Measurements from ENCODE around the gene DST. TPM values are rescaled to one million over a fixed set of nuclear protein-coding genes. Genes with fewer than 3 reads are reported as not detected.
"Not testable (repeated sequence)": the region's sequence is repeated elsewhere in the genome, so short reads cannot be mapped to it uniquely, and the experiment has no call there.

DST gene
- polyA plus RNA-seq, 4 donors, result 195 to 264 (median 228) TPM

DNA sequence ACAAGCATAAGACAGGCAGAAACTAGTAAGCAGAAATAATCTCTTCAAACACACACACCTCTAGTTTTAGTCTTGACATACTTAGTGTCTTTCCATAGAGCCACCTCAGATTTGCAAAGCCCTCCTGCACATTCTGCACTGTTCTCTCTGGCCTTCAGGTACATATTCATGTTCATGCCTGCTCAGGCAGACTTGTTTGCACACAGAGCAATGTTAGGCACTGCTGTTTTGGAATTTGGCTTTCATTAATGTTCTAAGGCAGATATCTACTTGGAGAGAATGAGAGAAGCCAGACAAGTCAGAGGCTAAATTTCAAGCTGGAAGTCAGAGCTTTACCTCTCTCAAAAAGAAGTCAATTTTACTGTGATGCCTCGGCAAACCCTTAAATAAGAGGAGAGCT is 21.3 kb upstream of the DST start:
- DNase-seq (ENCODE audit: low read depth in 4 of 4, low spot score in 3 of 4), result no peak

DNA sequence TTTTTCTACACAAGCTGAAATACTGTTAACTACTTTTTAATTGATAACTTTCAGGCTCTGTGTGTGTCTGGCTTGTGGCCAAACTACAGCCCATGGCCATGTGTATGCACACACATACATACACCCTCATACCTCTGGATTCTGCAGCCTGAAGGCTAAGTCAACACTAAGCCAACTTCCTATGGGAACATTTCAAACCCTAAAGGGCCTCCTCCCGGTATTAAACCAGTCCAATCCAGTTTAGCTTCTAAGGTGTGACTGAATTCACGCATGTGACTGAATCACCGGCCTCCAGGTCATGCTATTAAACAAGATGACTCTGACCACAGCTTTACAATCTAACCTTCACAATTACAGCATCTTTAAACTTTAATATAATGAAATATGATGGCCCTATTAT is 20.7 kb upstream of the DST start:
- DNase-seq (ENCODE audit: low read depth in 4 of 4, low spot score in 3 of 4), result no peak

DNA sequence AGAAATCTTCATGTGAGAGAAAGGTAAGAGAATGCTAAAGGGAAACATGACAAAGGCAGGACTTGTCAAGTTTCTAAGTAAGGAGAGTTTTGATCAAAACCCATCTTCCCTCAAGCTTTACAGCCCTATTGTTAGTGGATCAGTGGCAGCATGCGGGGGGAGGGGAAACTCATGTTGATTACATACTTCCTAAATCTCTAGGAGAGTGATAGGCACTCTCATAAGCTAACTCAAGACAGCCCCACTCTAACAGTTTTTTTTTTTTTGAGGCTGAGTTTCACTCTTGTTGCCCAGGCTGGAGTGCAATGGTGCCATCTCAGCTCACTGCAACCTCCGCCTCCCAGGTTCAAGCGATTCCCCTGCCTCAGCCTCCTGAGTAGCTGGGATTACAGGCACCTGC is 18.6 kb upstream of the DST start:
- DNase-seq (ENCODE audit: low read depth in 4 of 4, low spot score in 3 of 4), result not testable (repeated sequence)

DNA sequence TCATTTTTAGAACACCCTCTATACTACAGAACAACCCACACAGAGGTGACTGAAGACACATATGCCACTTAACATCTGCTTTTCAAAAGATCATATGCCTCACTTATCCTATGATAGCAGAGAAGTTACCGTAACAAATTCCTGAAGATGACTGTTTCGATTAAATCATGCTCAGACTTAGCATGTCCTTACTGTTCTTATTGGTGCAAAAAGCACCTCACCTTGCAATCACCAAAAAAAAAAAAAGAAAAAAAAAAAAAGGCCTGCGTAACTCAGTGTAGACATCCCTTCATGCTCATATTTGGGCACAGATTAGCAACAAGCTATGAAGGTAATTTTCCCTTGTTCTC is 17.7 kb upstream of the DST start:
- DNase-seq (ENCODE audit: low read depth in 4 of 4, low spot score in 3 of 4), result no peak

DNA sequence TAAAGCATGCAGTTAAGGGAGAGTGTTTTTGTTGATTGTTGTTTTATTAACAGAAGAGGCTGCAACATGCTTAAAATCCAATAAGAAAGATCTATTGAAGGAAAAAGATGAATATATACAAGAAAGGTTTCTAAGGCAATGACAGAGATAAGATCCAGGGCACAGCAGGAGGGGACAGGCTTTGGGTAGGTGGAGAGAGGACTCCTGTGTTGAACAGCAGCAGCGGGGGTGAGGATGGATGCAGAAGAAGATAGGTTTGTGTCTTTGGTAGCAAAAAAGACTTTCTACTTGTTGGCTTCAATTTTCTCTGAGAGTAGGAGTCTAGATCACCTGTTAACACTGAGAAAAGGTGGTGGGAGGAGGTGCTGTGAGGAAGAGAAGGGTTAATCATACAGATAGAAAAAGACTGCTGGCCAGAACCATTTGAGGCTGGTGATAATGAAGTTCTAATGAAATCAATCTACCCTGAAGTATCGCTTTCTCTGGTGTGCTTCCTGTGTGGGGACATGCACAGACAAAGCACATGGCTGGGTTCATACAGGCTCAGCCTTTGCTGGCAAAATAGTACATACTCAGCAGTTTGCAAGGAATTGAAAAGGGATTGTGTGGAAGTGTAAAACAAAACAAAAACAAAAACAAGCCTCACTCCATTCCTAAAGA is 17.2 kb upstream of the DST start:
- no peak for DNase-seq (ENCODE audit: low read depth in 4 of 4, low spot score in 3 of 4)

DNA sequence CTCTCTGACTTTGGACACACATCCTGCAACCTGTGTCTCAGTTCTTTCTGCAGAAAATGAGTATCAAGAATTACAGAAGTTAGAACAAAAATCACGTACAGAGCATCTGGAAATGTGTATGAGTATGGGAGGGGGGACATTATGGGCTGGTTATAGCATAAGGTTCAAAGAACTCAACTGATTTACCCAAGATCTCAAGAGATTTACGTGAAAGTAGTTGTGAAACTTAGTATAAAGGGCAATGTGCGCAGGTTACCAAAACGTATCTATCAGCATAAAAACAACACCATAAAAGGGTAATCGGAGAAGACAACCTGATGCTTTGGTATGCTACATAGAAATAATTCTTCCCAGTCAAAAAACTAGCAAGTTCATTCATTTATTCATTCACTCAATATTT is 15.6 kb upstream of the DST start:
- DNase-seq (ENCODE audit: low read depth in 4 of 4, low spot score in 3 of 4), result no peak

DNA sequence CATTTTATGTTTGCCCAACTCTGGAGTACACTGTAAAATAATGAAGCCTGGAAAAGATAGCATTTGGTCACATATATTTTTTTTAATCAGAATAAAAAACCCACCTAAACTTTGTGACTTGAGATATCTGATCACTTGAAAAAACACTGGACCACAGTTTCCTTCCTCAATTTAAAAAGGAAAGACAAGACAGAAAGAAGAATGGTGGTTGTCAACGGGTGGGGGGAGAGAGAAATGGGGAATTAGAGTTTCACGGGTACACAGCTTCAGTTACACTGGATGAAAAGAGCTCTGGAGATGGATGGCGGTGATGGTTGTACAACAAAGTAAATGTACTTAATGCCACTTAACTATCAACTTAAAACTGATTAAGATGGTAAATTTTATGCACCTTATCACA is 14.7 kb upstream of the DST start:
- no peak for DNase-seq (ENCODE audit: low read depth in 4 of 4, low spot score in 3 of 4)

DNA sequence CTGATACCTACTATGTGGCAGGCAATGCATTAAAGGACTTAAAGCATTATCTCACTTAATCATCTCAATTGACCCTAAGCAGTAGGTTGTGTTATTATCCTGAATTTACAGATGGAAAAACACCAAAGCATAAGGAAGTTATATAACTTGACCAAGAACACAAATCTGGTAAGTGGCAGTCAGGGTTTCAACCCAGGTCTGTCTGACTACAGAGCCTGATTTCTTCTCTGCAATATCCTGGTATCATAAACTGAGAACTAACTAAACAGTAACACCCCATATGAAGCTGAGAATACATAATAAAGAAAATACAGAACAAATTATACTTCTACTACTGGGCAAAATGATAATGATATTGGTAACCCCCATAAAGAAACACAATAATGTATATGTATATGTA is 13.8 kb upstream of the DST start:
- no peak for DNase-seq (ENCODE audit: low read depth in 4 of 4, low spot score in 3 of 4)

DNA sequence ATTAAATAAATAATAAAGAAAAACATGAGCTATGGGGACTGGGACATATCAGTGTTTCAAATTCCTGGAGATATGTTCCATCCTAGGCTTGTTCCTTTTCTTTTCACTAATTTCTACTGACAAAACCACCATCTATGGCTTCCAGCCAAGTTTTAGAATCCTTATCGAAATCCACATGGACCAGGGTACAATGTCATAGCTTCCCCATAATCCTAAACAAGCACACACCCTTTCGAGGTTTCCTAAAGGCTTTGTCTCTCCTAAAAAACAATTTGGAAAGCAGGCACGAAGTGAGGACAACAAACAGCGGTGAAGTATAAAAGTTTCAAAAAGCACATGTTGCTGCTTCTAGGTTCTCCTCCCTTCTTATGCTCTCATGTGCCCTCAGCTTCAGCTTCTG is 13.3 kb upstream of the DST start:
- no peak for DNase-seq (ENCODE audit: low read depth in 4 of 4, low spot score in 3 of 4)

DNA sequence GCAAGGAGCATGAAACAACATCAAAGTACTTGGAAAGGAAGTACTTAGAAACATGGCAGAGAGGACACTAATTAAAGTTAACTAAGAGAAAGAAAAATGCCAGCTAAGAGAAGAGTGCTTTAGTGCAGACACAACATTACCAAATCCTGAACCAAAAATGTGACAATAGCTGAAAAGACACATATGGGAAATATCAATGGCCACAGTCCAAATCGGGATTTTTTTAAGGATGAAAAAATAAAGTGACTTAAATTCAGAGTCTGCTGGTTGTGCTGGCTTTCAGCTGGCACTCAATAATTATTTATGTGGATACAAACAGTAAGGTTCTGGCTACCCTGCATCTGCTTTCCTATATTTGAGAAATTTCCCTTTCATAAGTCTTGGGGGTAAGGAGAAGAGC is 12.6 kb upstream of the DST start:
- DNase-seq (ENCODE audit: low read depth in 4 of 4, low spot score in 3 of 4), result no peak

DNA sequence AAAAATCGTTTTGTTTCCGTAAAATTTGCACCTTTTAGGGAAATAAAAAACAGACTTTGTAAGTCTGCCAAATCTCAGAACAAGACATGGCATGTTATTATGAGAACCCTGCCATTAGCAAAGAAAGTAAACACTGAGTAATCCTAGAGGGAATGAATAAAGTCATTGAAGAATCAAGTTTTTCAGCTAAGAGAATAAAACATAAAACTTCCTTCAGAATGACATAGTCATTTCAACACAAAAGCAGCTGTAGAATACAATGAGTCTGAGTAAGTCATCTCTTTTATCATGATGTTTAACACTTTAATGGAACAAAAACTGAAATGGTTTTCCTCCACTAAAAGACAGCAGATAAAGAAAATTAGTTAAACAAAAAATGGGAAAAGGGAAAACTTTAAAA is 10.3 kb upstream of the DST start:
- DNase-seq (ENCODE audit: low read depth in 4 of 4, low spot score in 3 of 4), result no peak

DNA sequence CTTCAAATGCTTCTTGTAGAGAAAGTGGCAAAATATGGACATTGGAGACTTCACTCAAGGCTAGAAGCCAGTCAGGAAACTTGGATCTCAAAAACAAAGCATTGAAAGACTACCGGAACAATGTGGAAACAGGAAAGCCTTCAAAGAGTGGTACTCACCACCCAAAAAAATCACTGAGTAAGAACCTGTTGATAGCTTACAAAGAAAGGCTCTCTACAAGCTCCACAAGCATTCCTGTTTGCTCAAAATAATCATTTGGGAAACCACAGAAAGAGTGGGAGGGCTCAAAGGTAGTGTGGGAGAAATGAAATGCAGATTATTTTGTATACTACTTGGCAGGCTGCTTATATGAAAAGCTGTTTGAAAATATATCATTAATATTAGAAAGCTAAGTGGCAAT is 9.5 kb upstream of the DST start:
- no peak for DNase-seq (ENCODE audit: low read depth in 4 of 4, low spot score in 3 of 4)

DNA sequence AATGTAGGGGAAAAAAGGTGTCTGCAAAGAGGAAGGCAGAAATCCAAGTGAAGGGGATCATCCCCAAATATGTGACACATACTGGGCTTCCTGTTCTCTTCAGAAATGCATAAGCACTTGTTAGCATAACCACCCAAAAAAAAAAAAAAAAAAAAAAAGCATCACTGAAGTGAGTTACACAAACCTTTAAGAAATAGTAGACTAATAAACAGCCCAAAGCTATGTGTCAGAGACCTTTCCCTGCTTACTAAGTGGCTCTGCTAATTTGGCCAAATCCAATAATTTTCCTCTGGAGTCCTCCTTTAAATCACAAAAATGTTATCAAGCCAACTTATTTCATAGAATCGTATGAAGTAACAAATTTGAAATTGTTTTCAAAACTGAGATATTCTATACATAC is 7.5 kb upstream of the DST start:
- no peak for DNase-seq (ENCODE audit: low read depth in 4 of 4, low spot score in 3 of 4)

DNA sequence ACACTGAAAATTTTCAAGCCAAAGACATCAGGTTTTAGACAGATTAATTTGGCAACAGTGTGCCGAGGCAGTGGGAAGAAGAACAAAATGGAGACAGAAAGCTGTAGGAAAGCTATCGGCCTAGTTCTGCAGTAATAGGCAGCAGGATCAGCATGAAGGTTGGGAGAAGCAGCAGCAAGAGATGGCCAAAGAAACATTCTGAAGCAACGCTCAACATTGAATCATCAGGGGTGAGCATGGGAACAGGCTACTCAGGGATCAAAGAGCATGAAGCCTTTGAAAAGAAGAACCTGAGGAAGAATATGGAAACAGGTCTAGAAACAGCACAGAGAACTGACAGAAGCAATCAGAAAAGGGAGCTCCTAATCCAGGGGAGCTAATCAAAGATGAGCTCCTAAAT is 7.1 kb upstream of the DST start:
- DNase-seq (ENCODE audit: low read depth in 4 of 4, low spot score in 3 of 4), result no peak

DNA sequence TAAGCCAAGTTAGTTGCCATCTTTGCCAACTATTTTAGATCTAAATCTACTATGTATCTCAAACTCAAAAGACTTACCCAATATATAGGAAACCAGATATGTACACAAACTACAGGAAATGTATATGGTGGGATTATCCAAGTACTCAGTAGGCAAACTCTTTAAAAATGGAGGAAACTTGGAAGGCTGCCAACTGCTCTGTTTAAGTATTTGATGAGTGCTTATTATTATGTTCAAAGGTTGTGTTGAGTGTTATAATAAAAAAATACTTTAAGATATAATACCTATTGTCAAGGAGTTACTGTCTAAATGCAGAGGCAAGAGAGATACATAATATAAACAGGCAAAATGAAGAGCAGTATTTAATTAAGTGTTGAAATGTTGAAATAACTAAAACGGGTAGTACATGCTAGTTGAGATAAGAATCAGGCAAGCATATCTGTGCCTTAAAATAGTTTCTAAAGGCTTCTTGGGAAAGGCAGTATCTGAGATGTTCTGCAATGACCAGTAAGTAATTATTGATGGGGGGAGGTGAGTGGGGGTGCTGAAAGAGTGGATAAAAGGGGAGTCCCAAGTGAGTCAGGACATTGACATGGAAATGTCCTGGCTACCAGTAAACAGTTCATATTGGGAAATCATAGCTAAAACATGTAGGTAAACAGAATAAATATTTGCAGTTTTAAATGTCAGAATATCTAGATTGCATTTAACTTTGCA is 6.5 kb upstream of the DST start:
- no peak for DNase-seq (ENCODE audit: low read depth in 4 of 4, low spot score in 3 of 4)

DNA sequence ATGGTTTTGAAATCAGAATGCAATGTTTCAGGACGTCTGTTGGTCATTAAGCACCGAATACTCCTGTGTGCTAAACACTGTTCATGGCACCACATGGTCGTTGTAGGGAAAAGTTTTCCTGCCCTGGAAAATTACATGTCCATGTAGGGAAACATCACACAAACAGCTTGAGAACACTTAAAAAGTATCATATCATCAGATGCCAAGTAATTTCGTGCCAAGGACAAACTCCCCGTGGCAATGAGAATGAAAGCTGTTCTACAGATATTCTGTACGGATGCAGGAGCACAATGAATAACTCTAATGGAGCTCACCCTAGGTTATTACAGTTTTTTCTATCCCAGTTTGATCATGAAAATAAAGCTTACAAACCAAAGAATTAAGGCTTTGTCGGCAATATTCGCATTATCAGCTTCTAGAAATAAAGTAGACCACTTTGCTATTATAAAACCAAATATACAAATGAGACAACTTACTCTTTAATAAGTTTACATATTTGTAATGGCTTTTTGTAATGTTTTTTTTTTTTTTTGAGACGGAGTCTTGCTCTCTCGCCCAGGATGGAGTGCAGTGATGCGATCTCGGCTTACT is 4.6 kb upstream of the DST start:
- no peak for DNase-seq (ENCODE audit: low read depth in 4 of 4, low spot score in 3 of 4)

DNA sequence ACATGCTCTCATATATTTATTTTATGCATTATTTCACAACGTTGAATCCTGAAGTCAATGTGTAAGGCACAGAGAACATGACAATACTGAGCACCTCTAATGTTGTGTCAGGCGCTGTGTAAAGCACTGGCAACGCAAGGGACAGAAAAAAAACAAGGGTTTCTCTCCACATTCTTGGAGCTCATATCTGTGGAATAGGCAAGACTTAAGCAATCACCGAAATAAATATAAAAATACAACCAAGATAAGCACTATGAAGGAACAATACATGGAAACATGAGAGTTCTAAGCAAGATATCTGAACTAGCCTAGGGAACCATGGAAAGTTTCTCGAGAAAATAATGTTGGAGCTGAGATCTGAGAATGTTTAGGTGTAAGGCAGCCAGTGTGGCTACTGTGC is 1.7 kb upstream of the DST start:
- DNase-seq (ENCODE audit: low read depth in 4 of 4, low spot score in 3 of 4), result no peak

DNA sequence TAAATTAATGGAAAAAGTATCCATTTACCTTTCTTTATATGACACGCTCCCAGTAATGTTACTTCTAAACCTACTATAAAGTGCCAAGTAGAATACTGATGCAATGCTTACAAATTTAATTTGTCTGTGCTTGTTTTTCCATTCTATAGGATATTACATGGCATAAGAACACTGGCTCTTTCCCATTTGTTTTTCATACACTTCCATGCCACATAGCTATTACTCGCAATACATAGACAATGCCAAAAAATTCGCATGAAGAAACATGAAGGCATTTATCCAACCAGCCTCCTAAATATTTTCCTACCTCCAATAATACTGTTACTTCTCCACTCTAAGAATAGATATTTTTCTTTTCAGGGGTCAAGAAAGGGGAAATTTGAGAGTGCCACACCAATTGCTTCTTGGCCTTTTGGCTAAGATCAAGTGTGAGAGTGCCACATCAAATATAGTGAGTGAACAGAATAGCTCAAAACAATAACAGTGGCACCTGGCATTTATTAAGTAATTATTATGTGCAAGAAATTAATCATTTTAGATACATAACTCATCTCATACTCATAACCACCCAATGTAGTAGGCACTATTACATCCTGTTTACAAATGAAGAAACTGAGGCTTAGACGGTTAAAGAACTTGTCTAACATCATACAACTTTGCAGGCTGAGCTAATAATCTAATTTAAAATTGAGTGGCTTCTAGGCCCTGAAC is 845 bp upstream of the DST start:
- no peak for DNase-seq (ENCODE audit: low read depth in 4 of 4, low spot score in 3 of 4)

DNA sequence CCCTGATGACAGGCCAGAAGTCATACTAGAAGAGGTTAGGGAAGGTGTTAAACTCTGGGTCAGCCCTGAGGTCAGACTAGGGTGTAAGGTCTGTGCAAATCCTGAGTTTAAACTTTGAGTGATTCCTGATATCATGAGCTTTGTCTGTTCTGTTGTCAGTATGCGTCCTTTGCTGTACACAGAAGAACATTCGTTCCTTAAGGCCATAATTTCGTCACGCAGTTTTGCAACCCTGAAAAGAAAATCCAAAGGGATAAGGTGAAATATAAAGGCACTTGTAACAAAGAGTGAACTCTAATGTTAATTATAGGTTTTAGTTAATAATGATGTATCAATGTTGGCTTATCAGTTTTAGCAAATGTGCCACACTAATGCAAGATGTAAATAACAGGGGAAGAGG is 2.3 kb downstream of the DST start:
- DNase-seq (ENCODE audit: low read depth in 4 of 4, low spot score in 3 of 4), result no peak

DNA sequence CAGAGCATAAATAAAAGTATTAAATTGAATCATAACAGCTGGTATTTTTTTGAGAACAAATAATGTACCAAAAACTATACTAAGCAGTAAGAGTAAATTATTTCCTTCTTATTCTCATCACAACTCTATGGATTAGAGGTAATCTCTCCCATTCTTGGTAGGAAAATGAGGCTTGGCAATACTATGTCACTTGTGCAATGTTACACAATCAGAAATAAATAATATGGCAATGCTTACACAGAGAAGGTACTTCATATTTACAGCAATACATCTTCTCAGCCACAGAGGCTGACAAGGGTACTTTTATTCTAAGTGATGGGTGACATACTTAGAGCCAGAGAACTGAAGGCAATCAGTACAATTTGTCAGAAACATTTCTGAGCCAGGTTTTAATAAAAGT is 3.9 kb downstream of the DST start:
- no peak for DNase-seq (ENCODE audit: low read depth in 4 of 4, low spot score in 3 of 4)

DNA sequence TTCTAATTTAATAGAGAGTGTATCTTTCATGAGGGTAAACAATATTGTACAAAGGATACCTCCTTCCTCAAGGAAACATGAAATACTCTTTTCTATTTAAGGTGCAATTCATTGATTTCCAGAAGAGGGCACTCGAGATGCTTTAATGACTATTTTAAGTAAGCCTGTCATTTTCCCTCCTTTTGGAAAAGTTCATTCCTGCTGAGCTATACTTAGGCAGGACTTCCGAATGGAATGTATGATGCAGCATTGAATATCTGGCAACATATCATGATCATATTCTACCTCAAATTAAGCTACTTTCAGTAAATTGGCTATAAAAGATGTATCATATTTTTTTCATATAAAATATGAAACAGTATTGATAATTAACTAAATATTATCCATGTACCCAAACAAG is 5.0 kb downstream of the DST start:
- DNase-seq (ENCODE audit: low read depth in 4 of 4, low spot score in 3 of 4), result peak; percentile 31 to 39 (median 37)

DNA sequence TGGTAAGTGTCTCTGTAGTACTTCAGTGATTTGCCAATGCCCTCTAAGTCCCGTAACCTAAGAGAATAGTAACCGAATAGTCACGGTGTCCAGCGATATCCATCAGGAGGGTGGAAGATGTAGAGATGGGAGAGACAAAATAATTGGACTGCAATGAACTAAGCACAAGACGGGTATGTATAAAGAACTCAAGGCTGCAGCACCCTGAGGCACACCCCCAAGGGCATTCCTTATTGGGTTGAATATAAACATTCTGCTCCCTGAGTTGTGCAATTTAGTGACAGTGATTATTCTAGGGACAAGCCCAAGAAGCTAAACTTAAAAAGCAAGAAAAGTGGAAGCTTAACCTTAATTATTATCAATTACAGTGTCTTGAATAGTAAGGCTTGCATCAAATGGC is 14.6 kb downstream of the DST start:
- DNase-seq (ENCODE audit: low read depth in 4 of 4, low spot score in 3 of 4), result no peak

Measured in left renal pelvis (tissue), 4 donors.